ENCODE results near the gene ATG16L2. TPM values are rescaled to one million over a fixed set of nuclear protein-coding genes. Genes with fewer than 3 reads are reported as not detected.
A peak's percentile ranks its signal among the peaks of the same experiment; 100 is the strongest.

The ATG16L2 gene
- total RNA-seq, 1 experiment from 2014 or later = 17.3 TPM

- Histone ChIP-seq H3K14ac (ENCODE audit: insufficient read depth, low read length) (no peak overlapping the region), H2BK120ac (ENCODE audit: low read depth, low read length, poor library complexity, severe bottlenecking) (no peak overlapping the region), H3K9ac (ENCODE audit: extremely low read depth, insufficient read length, low read length) (no peak overlapping the region), H3K27me3 (ENCODE audit: insufficient read depth, low read length) (no peaks in the 10 kb centered on the region; the same call in 1 of the 2 replicates), H2AFZ (ENCODE audit: low read length) (no peak overlapping the region), H4K91ac (ENCODE audit: insufficient read length, low read depth, low read length) (no peak overlapping the region), H3K23me2 (ENCODE audit: insufficient read length, low read depth, low read length, poor library complexity, severe bottlenecking) (peaks cover 13% of the 10 kb centered on the region), H3T11ph (ENCODE audit: low read length) (no peak overlapping the region), H3K27ac (ENCODE audit: insufficient read length, low read depth, low read length) (no peak overlapping the region), H3K79me2 (ENCODE audit: insufficient read depth, low read length) (no peaks in the 10 kb centered on the region), H4K8ac (replicated peaks; ENCODE audit: insufficient read length, low read depth, low read length) (no peak overlapping the region), H3K23ac (ENCODE audit: insufficient read length, low read depth, low read length) (no peak overlapping the region), H3K4ac (ENCODE audit: low read depth, low read length) (no peak overlapping the region), H2BK15ac (ENCODE audit: low read depth, low read length) (no peak overlapping the region), H3K4me1 (ENCODE audit: insufficient read depth, low read length) (peaks cover 2% of the 10 kb centered on the region; the same call in 1 of the 2 replicates), H2AK5ac (ENCODE audit: insufficient read length, low read length) (no peak overlapping the region), H4K20me1 (ENCODE audit: control insufficient read depth, insufficient read depth, insufficient read length) (no peaks in the 10 kb centered on the region), H3K9me3 (ENCODE audit: control insufficient read depth, low read depth, low read length) (no peaks in the 10 kb centered on the region), H3K79me1 (ENCODE audit: insufficient read depth, low read depth, low read length, poor library complexity, severe bottlenecking) (no peaks in the 10 kb centered on the region), H2BK12ac (ENCODE audit: insufficient read length, low read depth, low read length) (no peak overlapping the region), H3K18ac (ENCODE audit: insufficient read length, low read depth, low read length) (no peak overlapping the region), H2BK20ac (ENCODE audit: low read depth, low read length, poor library complexity, severe bottlenecking) (no peak overlapping the region), H3K56ac (ENCODE audit: insufficient read length, low read depth, low read length) (no peak overlapping the region), H2BK5ac (ENCODE audit: insufficient read length, low read length) (no peak overlapping the region), H3K4me2 (ENCODE audit: insufficient read depth, insufficient read length, low read length) (no peak overlapping the region), H4K5ac (ENCODE audit: insufficient read length, low read depth, low read length) (no peak overlapping the region)
- peak overlapping the region in 1 of 2 experiments; percentile 8; a peak in 2 of 5 replicates for H3K4me3 Mint-ChIP-seq
- no peaks in the 10 kb centered on the region; a peak in 1 of 5 replicates for H3K9me3 Mint-ChIP-seq
- peaks cover 0 to 9% (median 8%) of the 10 kb centered on the region in 3 experiments; a peak in 3 of 7 replicates for H3K36me3 Mint-ChIP-seq (ENCODE audit: insufficient read depth in 1 of 3, low read depth in 3 of 3)
- WGBS (ENCODE audit: extremely low coverage, insufficient read length, low lambda C conversion rate) = no CpG with 5 or more reads among the region's 7 CpGs
- peaks cover 23% of the 10 kb centered on the region for H3K27me3 Mint-ChIP-seq (ENCODE audit: low read depth)
- H3K27ac Mint-ChIP-seq = no peak overlapping the region
- no peak for DNase-seq
- H3K4me1 Mint-ChIP-seq = peaks cover 11 to 12% of the 10 kb centered on the region in 2 experiments
- TF ChIP-seq CTCF (conservative IDR thresholded peaks at IDR 0.05) = no peak
These were observed 9.8 kb downstream of the ATG16L2 start for GRCh38 chr11:72824020-72824419.
